Activated CD8-positive, alpha-beta T cell treated with anti-CD3 and anti-CD28 coated beads for 36 hours (primary cell): ENCODE results near the gene TTC19. TPM values are rescaled to one million over a fixed set of nuclear protein-coding genes. Genes with fewer than 3 reads are reported as not detected.

Experiments
- ATAC-seq: fragments of 200-7000 bp; cut with Tn5 transposase; one replicate; pipeline ENCODE4 v1.10.0; 2021; ENCODE audit warnings: mild to moderate bottlenecking, moderate library complexity
- CTCF ChIA-PET: fragments of 350-600 bp; sonication (Branson Sonifier 250); formaldehyde crosslinking; loops from one replicate; lab custom pipeline; 2021; ENCODE audit warnings: antibody characterized with exemption; lab: Charles Lee
- POLR2A ChIA-PET: fragments of 350-600 bp; sonication (Branson Sonifier 250); formaldehyde crosslinking; loops from one replicate; lab custom pipeline; 2021; ENCODE audit warnings: antibody characterized with exemption; lab: Charles Lee
- DNase-seq: peaks from one replicate; pipeline ENCODE4 v3.0.0-alpha.2; 2020
- H3K27ac Mint-ChIP-seq: one replicate; pipeline ENCODE4 v1.8.0; 2021; ENCODE audit warnings: mild to moderate bottlenecking, mixed read lengths
- H3K27me3 Mint-ChIP-seq: one replicate; pipeline ENCODE4 v1.8.0; 2021; ENCODE audit warnings: mixed read lengths
- H3K36me3 Mint-ChIP-seq: one replicate; pipeline ENCODE4 v1.8.0; 2021; ENCODE audit warnings: low read depth, mixed read lengths
- H3K4me1 Mint-ChIP-seq: one replicate; pipeline ENCODE4 v1.8.0; 2021; ENCODE audit warnings: low read depth, mixed read lengths
- H3K4me3 Mint-ChIP-seq: one replicate; pipeline ENCODE4 v1.8.0; 2021; ENCODE audit warnings: mild to moderate bottlenecking, moderate library complexity, mixed read lengths
- H3K9me3 Mint-ChIP-seq: one replicate; pipeline ENCODE4 v1.8.0; 2021; ENCODE audit warnings: mixed read lengths
- intact Hi-C: fragments of 100-400 bp; cut with micrococcal nuclease; formaldehyde crosslinking; loops from one replicate; pipeline ENCODE4 v1.10.0; 2022
- total RNA-seq, 2 experiments: library from RNA; stranded (reverse); gene quantifications; one replicate each; pipeline ENCODE4 v1.2.3, GENCODE V29; 2021
- TF ChIP-seq, protein P1 (sequence below): fragments of 200-600 bp; IDR thresholded peaks from one replicate; pipeline ENCODE4 v1.8.0; 2022; ENCODE audit warnings: antibody characterized with exemption, mild to moderate bottlenecking

TTC19 gene
- total RNA-seq, 2 experiments from 2014 or later, result 24.7 to 26.0 TPM

- POLR2A ChIA-PET, result interaction anchor here (1.2 kb wide), 1 partner anchor 14 kb away, joined by 3 read pairs; no protein-coding TSS in a partner anchor
- Mint-ChIP-seq H3K4me1 (peaks cover 22% of the 10 kb centered on the region), H3K4me3 (no peak overlapping the region), H3K27ac (peak overlapping the region; percentile 54), H3K27me3 (no peaks in the 10 kb centered on the region), H3K9me3 (no peaks in the 10 kb centered on the region), H3K36me3 (peaks cover 64% of the 10 kb centered on the region)
- ATAC-seq (no peak), DNase-seq (no peak)
- intact Hi-C loops, result no loop called here
- TF ChIP-seq, protein P1, sequence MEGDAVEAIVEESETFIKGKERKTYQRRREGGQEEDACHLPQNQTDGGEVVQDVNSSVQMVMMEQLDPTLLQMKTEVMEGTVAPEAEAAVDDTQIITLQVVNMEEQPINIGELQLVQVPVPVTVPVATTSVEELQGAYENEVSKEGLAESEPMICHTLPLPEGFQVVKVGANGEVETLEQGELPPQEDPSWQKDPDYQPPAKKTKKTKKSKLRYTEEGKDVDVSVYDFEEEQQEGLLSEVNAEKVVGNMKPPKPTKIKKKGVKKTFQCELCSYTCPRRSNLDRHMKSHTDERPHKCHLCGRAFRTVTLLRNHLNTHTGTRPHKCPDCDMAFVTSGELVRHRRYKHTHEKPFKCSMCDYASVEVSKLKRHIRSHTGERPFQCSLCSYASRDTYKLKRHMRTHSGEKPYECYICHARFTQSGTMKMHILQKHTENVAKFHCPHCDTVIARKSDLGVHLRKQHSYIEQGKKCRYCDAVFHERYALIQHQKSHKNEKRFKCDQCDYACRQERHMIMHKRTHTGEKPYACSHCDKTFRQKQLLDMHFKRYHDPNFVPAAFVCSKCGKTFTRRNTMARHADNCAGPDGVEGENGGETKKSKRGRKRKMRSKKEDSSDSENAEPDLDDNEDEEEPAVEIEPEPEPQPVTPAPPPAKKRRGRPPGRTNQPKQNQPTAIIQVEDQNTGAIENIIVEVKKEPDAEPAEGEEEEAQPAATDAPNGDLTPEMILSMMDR, result no peak
- CTCF ChIA-PET, result no interaction called here
Measured at GRCh38 chr17:16033729-16034349, 34.2 kb downstream of the TTC19 start.

- Mint-ChIP-seq H3K4me3 (no peak overlapping the region), H3K4me1 (peaks cover 16% of the 10 kb centered on the region), H3K27ac (peak overlapping the region; percentile 57), H3K9me3 (no peaks in the 10 kb centered on the region), H3K27me3 (no peaks in the 10 kb centered on the region), H3K36me3 (peaks cover 60% of the 10 kb centered on the region)
- intact Hi-C loops, result no loop called here
- DNase-seq (no peak), ATAC-seq (no peak)
- CTCF ChIA-PET, result interaction anchor here (2.7 kb wide), 1 partner anchor 8 kb away, joined by 8 read pairs; no protein-coding TSS in a partner anchor
- TF ChIP-seq, protein P1, result no peak
- POLR2A ChIA-PET, result no interaction called here
Measured at GRCh38 chr17:16036261-16036660, 36.6 kb downstream of the TTC19 start.

GRCh38 chr17:16037636-16038035 lies 38.0 kb downstream of the TTC19 start:
- Mint-ChIP-seq H3K27ac (peak overlapping the region; percentile 87), H3K9me3 (no peaks in the 10 kb centered on the region), H3K4me1 (peaks cover 16% of the 10 kb centered on the region), H3K4me3 (no peak overlapping the region), H3K27me3 (no peaks in the 10 kb centered on the region), H3K36me3 (peaks cover 59% of the 10 kb centered on the region)
- no peak for ATAC-seq
- DNase-seq, result no peak
- TF ChIP-seq, protein P1, result no peak
- intact Hi-C loops, result no loop called here
- POLR2A ChIA-PET, result no interaction called here
- CTCF ChIA-PET, result interaction anchor here (2.7 kb wide), 1 partner anchor 10 kb away, joined by 8 read pairs; no protein-coding TSS in a partner anchor

- ChIA-PET CTCF (no interaction called here), POLR2A (no interaction called here)
- intact Hi-C loops, result no loop called here
- DNase-seq (no peak), ATAC-seq (no peak)
- Mint-ChIP-seq H3K4me3 (no peak overlapping the region), H3K36me3 (peaks cover 59% of the 10 kb centered on the region), H3K27ac (peak overlapping the region; percentile 49), H3K4me1 (peaks cover 10% of the 10 kb centered on the region), H3K27me3 (no peaks in the 10 kb centered on the region), H3K9me3 (no peaks in the 10 kb centered on the region)
- TF ChIP-seq, protein P1, result no peak
Measured at GRCh38 chr17:16040710-16041251, 41.2 kb downstream of the TTC19 start.

DNA sequence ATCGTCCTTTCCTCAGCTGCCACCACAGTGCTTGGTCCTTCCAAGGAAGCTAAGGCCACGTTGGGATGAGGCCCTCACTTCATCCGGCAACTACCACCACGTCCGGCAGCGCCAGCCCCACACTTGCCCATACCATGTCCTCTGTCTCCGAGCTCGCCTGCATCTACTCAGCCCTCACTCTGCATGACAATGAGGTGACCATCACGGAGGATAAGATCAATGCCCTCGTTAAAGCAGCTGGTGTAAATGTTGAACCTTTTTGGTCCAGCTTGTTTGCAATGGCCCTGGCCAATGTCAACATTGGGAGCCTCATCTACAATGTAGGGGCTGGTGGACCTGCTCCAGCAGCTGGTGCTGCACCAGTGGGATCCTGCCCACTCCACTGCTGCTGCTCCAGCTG lies 44.9 kb downstream of the TTC19 start:
- H3K27ac Mint-ChIP-seq, result peak overlapping the region; percentile 23
- H3K27me3 Mint-ChIP-seq, result no peaks in the 10 kb centered on the region
- H3K4me1 Mint-ChIP-seq, result peaks cover 10% of the 10 kb centered on the region
- POLR2A ChIA-PET, result no interaction called here
- CTCF ChIA-PET, result interaction anchor here (0.5 kb wide), 1 partner anchor 336 kb away, joined by 3 read pairs; no protein-coding TSS in a partner anchor
- peaks cover 57% of the 10 kb centered on the region for H3K36me3 Mint-ChIP-seq
- H3K4me3 Mint-ChIP-seq, result no peak overlapping the region
- no peaks in the 10 kb centered on the region for H3K9me3 Mint-ChIP-seq
- TF ChIP-seq, protein P1, result no peak
- ATAC-seq (no peak), DNase-seq (no peak)
- intact Hi-C loops, result no loop called here
